HEK293 (cell line): ENCODE results near the gene NPHP4.

Source experiments
- CTCF ChIA-PET: fragments of 350-600 bp; formaldehyde crosslinking; extraction: SDS; loops from one replicate; lab custom pipeline; 2021; ENCODE audit warnings: antibody characterized with exemption; lab: Yijun Ruan, JAX
- POLR2A ChIA-PET: fragments of 300-600 bp; formaldehyde crosslinking; extraction: SDS; loops from one replicate; lab custom pipeline; 2020; ENCODE audit warnings: antibody characterized with exemption, inconsistent platforms; lab: Yijun Ruan, JAX
- H3K27ac ChIP-seq: fragments of 200-500 bp; sonication (Bioruptor generic); 2 replicates; pipeline ENCODE4 v1.5.1; 2014; ENCODE audit warnings: low read depth, low read length, control low read depth, inconsistent platforms; ENCODE audit errors: extremely low read depth
- H3K36me3 ChIP-seq, 2 experiments: fragments of 200-500 bp in 1 of 2; sonication (Bioruptor generic) in 1 of 2; 1 replicate in 1 of 2; 2 replicates in 1 of 2; pipeline ENCODE4 v1.5.1; 2014 to 2017; ENCODE audit warnings: inconsistent platforms in 2 of 2, low read length in 2 of 2; ENCODE audit not compliant: control insufficient read depth in 2 of 2, insufficient read depth in 1 of 2
- H3K4me1 ChIP-seq: fragments of 200-500 bp; sonication (Bioruptor generic); 2 replicates; pipeline ENCODE4 v1.5.1; 2014; ENCODE audit warnings: mild to moderate bottlenecking, low read length, inconsistent platforms; ENCODE audit not compliant: control insufficient read depth, insufficient read depth
- H3K4me3 ChIP-seq: 2 replicates; pipeline ENCODE4 v1.5.1; 2011; ENCODE audit warnings: low read depth, mild to moderate bottlenecking, control low read depth, low read length, moderate library complexity
- H3K9me3 ChIP-seq: fragments of 200-500 bp; sonication (Bioruptor generic); 2 replicates; pipeline ENCODE4 v1.5.1; 2014; ENCODE audit warnings: low read depth, low read length, inconsistent platforms; ENCODE audit not compliant: control insufficient read depth, insufficient read depth
- GLIS1 ChIP-seq: fragments of 450-650 bp; formaldehyde crosslinking; IDR thresholded peaks from 2 replicates; pipeline ENCODE4 v1.5.1; 2016; ENCODE audit warnings: missing biosample characterization, missing genetic modification characterization
- HOXC10 ChIP-seq: sonication (generic); formaldehyde crosslinking; IDR thresholded peaks from 2 replicates; pipeline ENCODE4 v1.8.1; 2023; ENCODE audit warnings: mild to moderate bottlenecking, missing genetic modification reagents
- MEIS1 ChIP-seq: sonication (generic); formaldehyde crosslinking; IDR thresholded peaks from 2 replicates; pipeline ENCODE4 v1.8.1; 2022; ENCODE audit warnings: missing genetic modification reagents, mild to moderate bottlenecking, borderline replicate concordance
- MYNN ChIP-seq: fragments of 450-650 bp; formaldehyde crosslinking; IDR thresholded peaks from 2 replicates; pipeline ENCODE4 v1.5.1; 2016; ENCODE audit warnings: missing biosample characterization, missing genetic modification characterization, borderline replicate concordance
- PRDM10 ChIP-seq: fragments of 450-650 bp; formaldehyde crosslinking; IDR thresholded peaks from 2 replicates; pipeline ENCODE4 v1.5.1; 2016; ENCODE audit warnings: missing biosample characterization, missing genetic modification characterization
- SCRT1 ChIP-seq: fragments of 450-650 bp; formaldehyde crosslinking; IDR thresholded peaks from 2 replicates; pipeline ENCODE4 v1.5.1; 2016; ENCODE audit warnings: missing biosample characterization, missing genetic modification characterization, borderline replicate concordance
- ZBTB10 ChIP-seq: fragments of 450-650 bp; formaldehyde crosslinking; IDR thresholded peaks from 2 replicates; pipeline ENCODE4 v1.5.1; 2016; ENCODE audit warnings: missing biosample characterization, missing genetic modification characterization
- ZBTB20 ChIP-seq: fragments of 450-650 bp; formaldehyde crosslinking; IDR thresholded peaks from 2 replicates; pipeline ENCODE4 v1.5.1; 2016; ENCODE audit warnings: missing biosample characterization, missing genetic modification characterization
- ZIC2 ChIP-seq: fragments of 450-650 bp; formaldehyde crosslinking; IDR thresholded peaks from 2 replicates; pipeline ENCODE4 v1.5.1; 2016; ENCODE audit warnings: missing biosample characterization, missing genetic modification characterization
- ZNF133 ChIP-seq: fragments of 450-650 bp; formaldehyde crosslinking; IDR thresholded peaks from 2 replicates; pipeline ENCODE4 v1.5.1; 2016; ENCODE audit warnings: missing biosample characterization, missing genetic modification characterization
- ZNF157 ChIP-seq: fragments of 450-650 bp; formaldehyde crosslinking; IDR thresholded peaks from 2 replicates; pipeline ENCODE4 v1.5.1; 2016; ENCODE audit warnings: missing biosample characterization, missing genetic modification characterization
- ZNF169 ChIP-seq: fragments of 450-650 bp; formaldehyde crosslinking; IDR thresholded peaks from 2 replicates; pipeline ENCODE4 v1.5.1; 2016; ENCODE audit warnings: missing biosample characterization, missing genetic modification characterization
- ZNF214 ChIP-seq: fragments of 450-650 bp; formaldehyde crosslinking; IDR thresholded peaks from 2 replicates; pipeline ENCODE4 v1.5.1; 2017; ENCODE audit warnings: missing biosample characterization, mild to moderate bottlenecking, missing genetic modification characterization, borderline replicate concordance
- ZNF274 ChIP-seq, 2 experiments: fragments of 200-500 bp in 1 of 2; fragments of 450-650 bp in 1 of 2; sonication (Bioruptor generic) in 1 of 2; formaldehyde crosslinking in 1 of 2; IDR thresholded peaks; 2 replicates each; pipeline versions ENCODE4 v1.5.1 to v1.6.1; 2014 to 2016; ENCODE audit warnings: borderline replicate concordance in 1 of 2, inconsistent platforms in 1 of 2, low read length in 1 of 2, missing biosample characterization in 1 of 2, missing genetic modification characterization in 1 of 2
- ZNF341 ChIP-seq: fragments of 450-650 bp; formaldehyde crosslinking; IDR thresholded peaks from 2 replicates; pipeline ENCODE4; 2016; ENCODE audit warnings: low read depth, missing biosample characterization, missing genetic modification characterization
- ZNF423 ChIP-seq: fragments of 450-650 bp; formaldehyde crosslinking; IDR thresholded peaks from 2 replicates; pipeline ENCODE4 v1.5.1; 2016; ENCODE audit warnings: missing biosample characterization, missing genetic modification characterization
- ZNF426 ChIP-seq: fragments of 450-650 bp; formaldehyde crosslinking; IDR thresholded peaks from 2 replicates; pipeline ENCODE4 v1.5.1; 2017; ENCODE audit warnings: missing biosample characterization, missing genetic modification characterization, mild to moderate bottlenecking, inconsistent platforms, moderate library complexity
- ZNF473 ChIP-seq: fragments of 450-650 bp; formaldehyde crosslinking; IDR thresholded peaks from 2 replicates; pipeline ENCODE4 v1.5.1; 2017; ENCODE audit warnings: missing biosample characterization, missing genetic modification characterization
- ZNF48 ChIP-seq: fragments of 450-650 bp; formaldehyde crosslinking; IDR thresholded peaks from 2 replicates; pipeline ENCODE4 v1.5.1; 2016; ENCODE audit warnings: missing biosample characterization, missing genetic modification characterization
- ZNF571 ChIP-seq: fragments of 450-650 bp; formaldehyde crosslinking; IDR thresholded peaks from 2 replicates; pipeline ENCODE4 v1.5.0; 2017; ENCODE audit warnings: missing biosample characterization, missing genetic modification characterization
- ZNF621 ChIP-seq: fragments of 450-650 bp; formaldehyde crosslinking; IDR thresholded peaks from 2 replicates; pipeline ENCODE4 v1.5.1; 2017; ENCODE audit warnings: missing biosample characterization, missing genetic modification characterization
- ZNF76 ChIP-seq: fragments of 450-650 bp; formaldehyde crosslinking; IDR thresholded peaks from 2 replicates; pipeline ENCODE4; 2016; ENCODE audit warnings: low read depth, missing biosample characterization, missing genetic modification characterization, borderline replicate concordance
- ZNF785 ChIP-seq: fragments of 450-650 bp; formaldehyde crosslinking; IDR thresholded peaks from 2 replicates; pipeline ENCODE4 v1.5.1; 2016; ENCODE audit warnings: missing biosample characterization, missing genetic modification characterization
- TF ChIP-seq, protein P1 (sequence below): fragments of 450-650 bp; formaldehyde crosslinking; IDR thresholded peaks from 2 replicates; pipeline ENCODE4 v1.5.1; 2017; ENCODE audit warnings: missing biosample characterization, mild to moderate bottlenecking, missing genetic modification characterization, moderate library complexity

The NPHP4 gene

GRCh38 chr1:5921671-5922070 lies 70.6 kb downstream of the NPHP4 start:
- no peak for TF ChIP-seq ZNF169 (tag by site-specific recombination)
- no peak for TF ChIP-seq PRDM10 (tag by site-specific recombination)
- no peak for TF ChIP-seq GLIS1
- TF ChIP-seq ZIC2 (tag by site-specific recombination), result no peak
- TF ChIP-seq ZNF133 (tag by site-specific recombination), result no peak
- no peak for TF ChIP-seq ZNF473 (tag by site-specific recombination)
- TF ChIP-seq ZNF76 (tag by site-specific recombination), result no peak
- no peak for TF ChIP-seq MEIS1 (CRISPR knock-in tag)
- TF ChIP-seq, protein P1, sequence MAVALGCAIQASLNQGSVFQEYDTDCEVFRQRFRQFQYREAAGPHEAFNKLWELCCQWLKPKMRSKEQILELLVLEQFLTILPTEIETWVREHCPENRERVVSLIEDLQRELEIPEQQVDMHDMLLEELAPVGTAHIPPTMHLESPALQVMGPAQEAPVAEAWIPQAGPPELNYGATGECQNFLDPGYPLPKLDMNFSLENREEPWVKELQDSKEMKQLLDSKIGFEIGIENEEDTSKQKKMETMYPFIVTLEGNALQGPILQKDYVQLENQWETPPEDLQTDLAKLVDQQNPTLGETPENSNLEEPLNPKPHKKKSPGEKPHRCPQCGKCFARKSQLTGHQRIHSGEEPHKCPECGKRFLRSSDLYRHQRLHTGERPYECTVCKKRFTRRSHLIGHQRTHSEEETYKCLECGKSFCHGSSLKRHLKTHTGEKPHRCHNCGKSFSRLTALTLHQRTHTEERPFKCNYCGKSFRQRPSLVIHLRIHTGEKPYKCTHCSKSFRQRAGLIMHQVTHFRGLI (tag by site-specific recombination), result no peak
- TF ChIP-seq ZNF214 (tag by site-specific recombination), result no peak
- TF ChIP-seq MYNN (tag by site-specific recombination), result no peak
- TF ChIP-seq ZNF571 (tag by site-specific recombination), result no peak
- TF ChIP-seq ZNF426 (tag by site-specific recombination), result no peak
- no peak for TF ChIP-seq ZNF785 (tag by site-specific recombination)
- TF ChIP-seq HOXC10 (CRISPR knock-in tag), result no peak
- TF ChIP-seq ZNF48 (tag by site-specific recombination), result no peak
- Histone ChIP-seq H3K4me1 (no peaks in the 10 kb centered on the region), H3K9me3 (no peaks in the 10 kb centered on the region), H3K36me3 (peaks cover 0 to 5% of the 10 kb centered on the region in 2 experiments; a peak in 1 of 3 replicates), H3K27ac (no peak overlapping the region), H3K4me3 (no peak overlapping the region)
- CTCF ChIA-PET, result no interaction called here
- POLR2A ChIA-PET, result no interaction called here

GRCh38 chr1:5921129-5921528 lies 71.1 kb downstream of the NPHP4 start:
- Histone ChIP-seq H3K27ac (no peak overlapping the region), H3K4me3 (no peak overlapping the region), H3K36me3 (peaks cover 0 to 3% of the 10 kb centered on the region in 2 experiments; a peak in 1 of 3 replicates), H3K4me1 (no peaks in the 10 kb centered on the region), H3K9me3 (no peaks in the 10 kb centered on the region)
- ChIA-PET POLR2A (no interaction called here), CTCF (no interaction called here)
- TF ChIP-seq ZNF423 (tag by site-specific recombination), result no peak
- TF ChIP-seq ZNF341 (tag by site-specific recombination), result no peak
- no peak for TF ChIP-seq ZNF621
- TF ChIP-seq ZBTB20 (tag by site-specific recombination), result no peak
- TF ChIP-seq SCRT1 (tag by site-specific recombination), result no peak
- TF ChIP-seq ZNF157 (tag by site-specific recombination), result no peak
- TF ChIP-seq ZNF274 (IDR thresholded peaks at IDR 0.05; ENCODE audit: low read length), result no peak
- no peak for TF ChIP-seq ZNF274 (tag by site-specific recombination; IDR thresholded peaks at IDR 0.05; ENCODE audit: borderline replicate concordance)
- no peak for TF ChIP-seq ZBTB10 (tag by site-specific recombination)
